ENCODE results near the gene SRBD1. TPM values are rescaled to one million over a fixed set of nuclear protein-coding genes. Genes with fewer than 3 reads are reported as not detected.

SRBD1 gene
- total RNA-seq, 1 experiment from 2014 or later, result 21.9 TPM

- DNase-seq (ENCODE audit: low read depth in 1 of 2, low spot score in 2 of 2), result no peak
- no peak overlapping the region for H3K27ac ChIP-seq
Measured at GRCh38 chr2:45412754-45413379, 198.2 kb downstream of the SRBD1 start.

GRCh38 chr2:45409677-45410076 is 201.4 kb downstream of the SRBD1 start:
- Histone ChIP-seq H3K4me1 (replicated peaks) (no peaks in the 10 kb centered on the region), H3K36me3 (peaks cover 10% of the 10 kb centered on the region), H3K4me3 (no peak overlapping the region), H3K27me3 (replicated peaks) (no peaks in the 10 kb centered on the region), H3K9me3 (replicated peaks) (no peaks in the 10 kb centered on the region), H3K27ac (no peak overlapping the region)
- DNase-seq (ENCODE audit: low read depth in 1 of 2, low spot score in 2 of 2), result no peak

More at GRCh38 chr2:45412754-45413379, 198.2 kb downstream of the SRBD1 start:
- H3K27me3 ChIP-seq (replicated peaks), result no peaks in the 10 kb centered on the region
- H3K9me3 ChIP-seq (replicated peaks), result no peaks in the 10 kb centered on the region
- no peak overlapping the region for H3K4me3 ChIP-seq
- H3K4me1 ChIP-seq (replicated peaks), result no peaks in the 10 kb centered on the region
- peaks cover 14% of the 10 kb centered on the region for H3K36me3 ChIP-seq

GRCh38 chr2:45406621-45407020 is 204.4 kb downstream of the SRBD1 start:
- peaks cover 5% of the 10 kb centered on the region for H3K36me3 ChIP-seq
- H3K9me3 ChIP-seq (replicated peaks), result no peaks in the 10 kb centered on the region
- H3K27ac ChIP-seq, result no peak overlapping the region
- DNase-seq (ENCODE audit: low read depth in 1 of 2, low spot score in 2 of 2), result no peak
- no peaks in the 10 kb centered on the region for H3K4me1 ChIP-seq (replicated peaks)
- no peak overlapping the region for H3K4me3 ChIP-seq
- H3K27me3 ChIP-seq (replicated peaks), result no peaks in the 10 kb centered on the region

- Histone ChIP-seq H3K36me3 (no peaks in the 10 kb centered on the region), H3K4me3 (no peak overlapping the region), H3K27ac (no peak overlapping the region), H3K9me3 (replicated peaks) (no peaks in the 10 kb centered on the region), H3K27me3 (replicated peaks) (no peaks in the 10 kb centered on the region), H3K4me1 (replicated peaks) (no peaks in the 10 kb centered on the region)
- DNase-seq (ENCODE audit: low read depth in 1 of 2, low spot score in 2 of 2), result no peak
Measured at GRCh38 chr2:45404807-45405297, 206.2 kb downstream of the SRBD1 start.

- no peak overlapping the region for H3K4me3 ChIP-seq
- no peak for DNase-seq (ENCODE audit: low read depth in 1 of 2, low spot score in 2 of 2)
- no peaks in the 10 kb centered on the region for H3K36me3 ChIP-seq
- H3K27ac ChIP-seq, result no peak overlapping the region
- H3K27me3 ChIP-seq (replicated peaks), result no peaks in the 10 kb centered on the region
- H3K4me1 ChIP-seq (replicated peaks), result no peaks in the 10 kb centered on the region
- H3K9me3 ChIP-seq (replicated peaks), result no peaks in the 10 kb centered on the region
Measured at GRCh38 chr2:45403036-45403435, 208.0 kb downstream of the SRBD1 start.

- Histone ChIP-seq H3K4me3 (no peak overlapping the region), H3K9me3 (replicated peaks) (no peaks in the 10 kb centered on the region), H3K27ac (no peak overlapping the region), H3K27me3 (replicated peaks) (no peaks in the 10 kb centered on the region), H3K36me3 (no peaks in the 10 kb centered on the region), H3K4me1 (replicated peaks) (no peaks in the 10 kb centered on the region)
- no peak for DNase-seq (ENCODE audit: low read depth in 1 of 2, low spot score in 2 of 2)
Measured at GRCh38 chr2:45401431-45401922, 209.6 kb downstream of the SRBD1 start.

GRCh38 chr2:45399040-45399784 is 211.9 kb downstream of the SRBD1 start:
- Histone ChIP-seq H3K4me3 (no peak overlapping the region), H3K27me3 (replicated peaks) (no peaks in the 10 kb centered on the region), H3K36me3 (no peaks in the 10 kb centered on the region), H3K27ac (no peak overlapping the region), H3K9me3 (replicated peaks) (no peaks in the 10 kb centered on the region), H3K4me1 (replicated peaks) (no peaks in the 10 kb centered on the region)
- no peak for DNase-seq (ENCODE audit: low read depth in 1 of 2, low spot score in 2 of 2)

- no peak for DNase-seq (ENCODE audit: low read depth in 1 of 2, low spot score in 2 of 2)
- Histone ChIP-seq H3K36me3 (no peaks in the 10 kb centered on the region), H3K4me3 (no peak overlapping the region), H3K27ac (no peak overlapping the region), H3K4me1 (replicated peaks) (peaks cover 6% of the 10 kb centered on the region), H3K9me3 (replicated peaks) (no peaks in the 10 kb centered on the region), H3K27me3 (replicated peaks) (no peaks in the 10 kb centered on the region)
Measured at GRCh38 chr2:45397292-45397691, 213.8 kb downstream of the SRBD1 start.

- Histone ChIP-seq H3K4me3 (no peak overlapping the region), H3K4me1 (replicated peaks) (peaks cover 12% of the 10 kb centered on the region), H3K9me3 (replicated peaks) (no peaks in the 10 kb centered on the region), H3K27ac (no peak overlapping the region), H3K27me3 (replicated peaks) (no peaks in the 10 kb centered on the region), H3K36me3 (no peaks in the 10 kb centered on the region)
- DNase-seq (ENCODE audit: low read depth in 1 of 2, low spot score in 2 of 2), result no peak
Measured at GRCh38 chr2:45396671-45397070, 214.4 kb downstream of the SRBD1 start.

- no peaks in the 10 kb centered on the region for H3K9me3 ChIP-seq (replicated peaks)
- H3K36me3 ChIP-seq, result no peaks in the 10 kb centered on the region; the same call in 1 of the 2 replicates
- no peaks in the 10 kb centered on the region for H3K27me3 ChIP-seq (replicated peaks)
- H3K27ac ChIP-seq, result no peak overlapping the region
- no peak overlapping the region for H3K4me3 ChIP-seq
- DNase-seq (ENCODE audit: low read depth in 1 of 2, low spot score in 2 of 2), result no peak
- peaks cover 28% of the 10 kb centered on the region for H3K4me1 ChIP-seq (replicated peaks)
Measured at GRCh38 chr2:45394842-45395241, 216.2 kb downstream of the SRBD1 start.

GRCh38 chr2:45394216-45394615 is 216.9 kb downstream of the SRBD1 start:
- H3K27ac ChIP-seq, result no peak overlapping the region
- H3K4me1 ChIP-seq (replicated peaks), result peaks cover 34% of the 10 kb centered on the region
- no peak for DNase-seq (ENCODE audit: low read depth in 1 of 2, low spot score in 2 of 2)
- H3K4me3 ChIP-seq, result no peak overlapping the region
- H3K9me3 ChIP-seq (replicated peaks), result no peaks in the 10 kb centered on the region
- no peaks in the 10 kb centered on the region for H3K27me3 ChIP-seq (replicated peaks)
- H3K36me3 ChIP-seq, result no peaks in the 10 kb centered on the region; the same call in 1 of the 2 replicates

- H3K36me3 ChIP-seq, result peaks cover 11% of the 10 kb centered on the region
- H3K4me1 ChIP-seq (replicated peaks), result peaks cover 34% of the 10 kb centered on the region
- peak in 1 of 2 experiments; percentile 55 for DNase-seq (ENCODE audit: low read depth in 1 of 2, low spot score in 2 of 2)
- peak overlapping the region; percentile 30 for H3K27ac ChIP-seq
- H3K9me3 ChIP-seq (replicated peaks), result no peaks in the 10 kb centered on the region
- no peaks in the 10 kb centered on the region for H3K27me3 ChIP-seq (replicated peaks)
- no peak overlapping the region for H3K4me3 ChIP-seq
Measured at GRCh38 chr2:45391866-45392265, 219.2 kb downstream of the SRBD1 start.

- H3K27ac ChIP-seq, result no peak overlapping the region; the same call in 1 of the 2 replicates
- H3K36me3 ChIP-seq, result peaks cover 11% of the 10 kb centered on the region
- H3K4me1 ChIP-seq (replicated peaks), result peaks cover 34% of the 10 kb centered on the region
- DNase-seq (ENCODE audit: low read depth in 1 of 2, low spot score in 2 of 2), result no peak
- no peaks in the 10 kb centered on the region for H3K27me3 ChIP-seq (replicated peaks)
- no peak overlapping the region for H3K4me3 ChIP-seq
- no peaks in the 10 kb centered on the region for H3K9me3 ChIP-seq (replicated peaks)
Measured at GRCh38 chr2:45390861-45391260, 220.2 kb downstream of the SRBD1 start.

- Histone ChIP-seq H3K27me3 (replicated peaks) (no peaks in the 10 kb centered on the region), H3K9me3 (replicated peaks) (no peaks in the 10 kb centered on the region), H3K4me1 (replicated peaks) (peaks cover 34% of the 10 kb centered on the region), H3K4me3 (no peak overlapping the region), H3K27ac (no peak overlapping the region), H3K36me3 (peaks cover 11% of the 10 kb centered on the region)
- DNase-seq (ENCODE audit: low read depth in 1 of 2, low spot score in 2 of 2), result no peak
Measured at GRCh38 chr2:45390441-45390840, 220.6 kb downstream of the SRBD1 start.
